Endodermal cell (in vitro differentiated cells): ENCODE measurements around the gene CDH9. TPM values are rescaled to one million over a fixed set of nuclear protein-coding genes. Genes with fewer than 3 reads are reported as not detected.

Source experiments
- DNase-seq: peaks from one replicate; pipeline ENCODE4 v3.0.0-alpha.2; 2017
- H3K27ac ChIP-seq: 2 replicates; pipeline ENCODE4 v1.5.1; 2013; ENCODE audit warnings: mild to moderate bottlenecking, low read depth, low read length, moderate library complexity
- H3K27me3 ChIP-seq: 2 replicates; pipeline ENCODE4 v1.6.1; 2013; ENCODE audit warnings: mild to moderate bottlenecking, low read length, moderate library complexity; ENCODE audit not compliant: insufficient read depth, control insufficient read depth, poor library complexity, severe bottlenecking
- H3K36me3 ChIP-seq: 2 replicates; pipeline ENCODE4 v1.7.0; 2013; ENCODE audit warnings: mild to moderate bottlenecking, low read length, moderate library complexity; ENCODE audit not compliant: control insufficient read depth, insufficient read depth
- H3K4me1 ChIP-seq: one replicate; pipeline ENCODE4 v1.7.0; 2013; ENCODE audit warnings: low read length; ENCODE audit not compliant: control insufficient read depth, insufficient read depth
- H3K4me3 ChIP-seq: 2 replicates; pipeline ENCODE4 v1.5.1; 2013; ENCODE audit warnings: mild to moderate bottlenecking, low read length, moderate library complexity
- H3K9ac ChIP-seq: 2 replicates; pipeline ENCODE4 v1.6.1; 2013; ENCODE audit warnings: mild to moderate bottlenecking, low read length, moderate library complexity; ENCODE audit not compliant: poor library complexity, severe bottlenecking; ENCODE audit errors: extremely low read depth
- H3K9me3 ChIP-seq: 2 replicates; pipeline ENCODE4 v1.6.1; 2013; ENCODE audit warnings: mild to moderate bottlenecking, low read length, moderate library complexity; ENCODE audit not compliant: control insufficient read depth
- H3K27ac Mint-ChIP-seq: 2 replicates; pipeline ENCODE4 v1.8.0; 2020; ENCODE audit warnings: mixed read lengths
- H3K27me3 Mint-ChIP-seq: 2 replicates; pipeline ENCODE4 v1.8.0; 2021; ENCODE audit warnings: mild to moderate bottlenecking, mixed read lengths; ENCODE audit not compliant: insufficient read depth
- H3K36me3 Mint-ChIP-seq: 2 replicates; pipeline ENCODE4 v1.8.0; 2020; ENCODE audit warnings: low read depth, mixed read lengths
- H3K4me1 Mint-ChIP-seq: 2 replicates; pipeline ENCODE4 v1.8.0; 2020; ENCODE audit warnings: mixed read lengths
- H3K4me3 Mint-ChIP-seq: 2 replicates; pipeline ENCODE4 v1.8.0; 2020; ENCODE audit warnings: mild to moderate bottlenecking, moderate library complexity, mixed read lengths
- H3K9me3 Mint-ChIP-seq: 2 replicates; pipeline ENCODE4 v1.8.0; 2020; ENCODE audit warnings: mild to moderate bottlenecking, mixed read lengths
- WGBS, 2 experiments: methylation state at CpG; one replicate each; pipeline versions ENCODE4 v1.1.5 to v1.1.7; 2013; ENCODE audit warnings: missing lambda C conversion rate in 2 of 2, mixed read lengths in 1 of 2; ENCODE audit not compliant: insufficient coverage in 1 of 2, insufficient read length in 1 of 2; 5-methylcytosine and 5-hydroxymethylcytosine counted together
- total RNA-seq, 2 donors: library from RNA; stranded (reverse); fragmentation: NEBNext Ultra II Directional in 1 of 2; extraction: Animal tissue kit (Norgen Biotek cat#: 25700) in 1 of 2; gene quantifications; 2 replicates in 1 of 2; 3 replicates in 1 of 2; pipeline ENCODE4 v1.2.1, GENCODE V29; 2021
- TF ChIP-seq, protein P1 (sequence below): fragments of 200-600 bp; sonication (generic); conservative IDR thresholded peaks from 2 replicates; pipeline ENCODE4 v1.5.0; 2021; ENCODE audit warnings: antibody characterized with exemption, mild to moderate bottlenecking

CDH9 gene
- total RNA-seq, 2 donors from 2014 or later, result not detected

DNA sequence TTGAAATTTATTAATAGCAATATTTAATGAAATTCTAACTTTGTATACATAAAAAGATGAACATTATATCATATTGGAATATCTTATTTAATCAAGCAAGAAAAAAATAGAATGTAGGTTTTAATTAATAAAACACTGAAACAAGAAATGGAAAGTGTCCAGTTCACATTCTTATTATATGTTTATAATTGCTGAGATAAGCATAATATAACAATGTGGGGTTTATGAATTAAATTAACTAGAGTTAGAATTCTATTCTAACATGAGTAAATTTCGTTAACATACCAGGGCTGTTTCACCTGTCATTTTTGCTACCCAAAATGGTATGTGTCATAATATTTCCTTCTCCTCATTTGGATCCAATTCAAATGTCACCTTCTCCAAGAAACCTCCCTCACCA is 12.3 kb downstream of the CDH9 start:
- WGBS, 2 experiments, result 85% methylated on average over 1 of the region's 1 CpG; no CpG with 5 or more reads in 1 of the 2 experiments
- Histone ChIP-seq H3K27ac (no peak overlapping the region), H3K9me3 (no peaks in the 10 kb centered on the region), H3K36me3 (no peaks in the 10 kb centered on the region), H3K4me3 (no peak overlapping the region), H3K27me3 (no peaks in the 10 kb centered on the region), H3K4me1 (no peaks in the 10 kb centered on the region), H3K9ac (no peak overlapping the region)
- Mint-ChIP-seq H3K4me3 (no peak overlapping the region), H3K27ac (no peak overlapping the region), H3K9me3 (no peaks in the 10 kb centered on the region), H3K36me3 (no peaks in the 10 kb centered on the region), H3K4me1 (no peaks in the 10 kb centered on the region), H3K27me3 (no peaks in the 10 kb centered on the region)
- DNase-seq, result no peak
- TF ChIP-seq, protein P1, sequence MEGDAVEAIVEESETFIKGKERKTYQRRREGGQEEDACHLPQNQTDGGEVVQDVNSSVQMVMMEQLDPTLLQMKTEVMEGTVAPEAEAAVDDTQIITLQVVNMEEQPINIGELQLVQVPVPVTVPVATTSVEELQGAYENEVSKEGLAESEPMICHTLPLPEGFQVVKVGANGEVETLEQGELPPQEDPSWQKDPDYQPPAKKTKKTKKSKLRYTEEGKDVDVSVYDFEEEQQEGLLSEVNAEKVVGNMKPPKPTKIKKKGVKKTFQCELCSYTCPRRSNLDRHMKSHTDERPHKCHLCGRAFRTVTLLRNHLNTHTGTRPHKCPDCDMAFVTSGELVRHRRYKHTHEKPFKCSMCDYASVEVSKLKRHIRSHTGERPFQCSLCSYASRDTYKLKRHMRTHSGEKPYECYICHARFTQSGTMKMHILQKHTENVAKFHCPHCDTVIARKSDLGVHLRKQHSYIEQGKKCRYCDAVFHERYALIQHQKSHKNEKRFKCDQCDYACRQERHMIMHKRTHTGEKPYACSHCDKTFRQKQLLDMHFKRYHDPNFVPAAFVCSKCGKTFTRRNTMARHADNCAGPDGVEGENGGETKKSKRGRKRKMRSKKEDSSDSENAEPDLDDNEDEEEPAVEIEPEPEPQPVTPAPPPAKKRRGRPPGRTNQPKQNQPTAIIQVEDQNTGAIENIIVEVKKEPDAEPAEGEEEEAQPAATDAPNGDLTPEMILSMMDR, result no peak

DNA sequence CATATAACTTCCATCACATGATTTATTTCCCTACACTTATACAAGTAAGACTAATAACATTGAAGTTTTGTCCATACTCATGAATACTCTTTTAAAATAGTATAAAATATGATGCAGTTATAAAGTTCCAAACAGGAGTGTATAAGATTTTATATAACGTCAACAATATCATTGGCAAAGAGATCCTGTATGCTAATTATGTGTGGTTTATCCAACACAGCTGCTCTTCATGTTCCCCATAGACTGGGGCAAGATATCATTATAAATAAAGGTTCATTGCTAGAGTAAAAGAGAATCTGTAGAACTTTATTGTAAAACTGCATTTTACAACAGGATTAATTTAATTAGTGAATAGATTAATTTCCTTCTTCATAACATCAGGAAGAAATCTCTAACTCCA is 16.9 kb downstream of the CDH9 start:
- Histone ChIP-seq H3K27ac (no peak overlapping the region), H3K4me1 (no peaks in the 10 kb centered on the region), H3K36me3 (no peaks in the 10 kb centered on the region), H3K9ac (no peak overlapping the region), H3K9me3 (no peaks in the 10 kb centered on the region), H3K27me3 (no peaks in the 10 kb centered on the region), H3K4me3 (no peak overlapping the region)
- DNase-seq, result no peak
- WGBS, 2 experiments, result 85% methylated on average over 1 of the region's 1 CpG; no CpG with 5 or more reads in 1 of the 2 experiments
- no peak overlapping the region for H3K27ac Mint-ChIP-seq
- H3K9me3 Mint-ChIP-seq, result no peaks in the 10 kb centered on the region
- H3K4me1 Mint-ChIP-seq, result no peaks in the 10 kb centered on the region
- H3K4me3 Mint-ChIP-seq, result no peak overlapping the region
- TF ChIP-seq, protein P1, result no peak
- H3K36me3 Mint-ChIP-seq, result no peaks in the 10 kb centered on the region
- no peaks in the 10 kb centered on the region for H3K27me3 Mint-ChIP-seq

DNA sequence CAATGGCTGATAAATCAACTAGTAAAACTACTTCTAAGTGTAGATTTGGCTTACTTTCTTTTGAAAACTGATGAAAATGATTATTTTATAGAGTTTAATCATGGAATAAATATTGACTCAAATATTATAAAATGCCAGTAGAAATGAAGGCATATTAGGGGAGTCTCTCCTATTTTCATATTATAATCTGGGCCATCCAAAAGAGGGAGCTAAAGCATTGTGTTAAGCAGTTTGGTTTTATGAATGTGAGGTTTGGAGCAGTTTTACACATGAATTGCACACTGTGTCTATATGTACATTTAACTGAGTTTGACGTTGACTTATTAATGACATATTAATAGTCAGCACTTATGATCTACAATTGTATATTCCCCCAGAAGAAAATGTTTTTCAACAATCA is 17.4 kb downstream of the CDH9 start:
- H3K4me1 Mint-ChIP-seq, result no peaks in the 10 kb centered on the region
- no peaks in the 10 kb centered on the region for H3K9me3 ChIP-seq
- TF ChIP-seq, protein P1, result no peak
- H3K27ac ChIP-seq, result no peak overlapping the region
- H3K27me3 ChIP-seq, result no peaks in the 10 kb centered on the region
- no peak for DNase-seq
- H3K27ac Mint-ChIP-seq, result no peak overlapping the region
- H3K4me3 Mint-ChIP-seq, result no peak overlapping the region
- no peak overlapping the region for H3K9ac ChIP-seq
- no peaks in the 10 kb centered on the region for H3K9me3 Mint-ChIP-seq
- no peaks in the 10 kb centered on the region for H3K27me3 Mint-ChIP-seq
- WGBS, 2 experiments, result no CpG with 5 or more reads among the region's 1 CpG
- H3K4me1 ChIP-seq, result no peaks in the 10 kb centered on the region
- no peaks in the 10 kb centered on the region for H3K36me3 Mint-ChIP-seq
- no peaks in the 10 kb centered on the region for H3K36me3 ChIP-seq
- H3K4me3 ChIP-seq, result no peak overlapping the region
